ENCODE results near the gene IL1RAP.

Gene IL1RAP

DNA sequence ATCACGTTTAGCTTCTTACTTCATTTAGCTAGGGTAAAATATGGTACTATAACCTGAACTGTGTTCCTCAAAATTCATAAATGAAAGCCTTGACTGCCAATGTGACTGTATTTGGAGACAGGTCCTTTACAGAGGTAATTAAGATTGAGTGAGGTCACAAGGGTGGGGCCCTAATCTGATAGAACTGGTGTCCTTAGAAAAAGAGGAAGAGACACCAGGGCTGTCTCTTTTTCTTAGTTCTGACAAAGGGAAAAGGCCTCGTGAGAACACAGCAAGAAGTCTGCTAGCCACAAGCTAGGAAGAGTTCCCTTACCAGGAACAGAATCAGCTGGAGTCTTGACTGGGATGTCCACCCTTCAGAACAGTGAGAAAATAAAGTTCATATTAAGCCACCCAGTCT lies 185.9 kb downstream of the IL1RAP start:
- no peaks in the 10 kb centered on the region for H3K9me2 ChIP-seq (replicated peaks; ENCODE audit: insufficient read depth, low read length)
- no peaks in the 10 kb centered on the region for H3K27me3 ChIP-seq (ENCODE audit: low read length)
- H2AFZ ChIP-seq (ENCODE audit: low read depth, low read length, severe bottlenecking), result no peak overlapping the region
- H3K4me2 ChIP-seq (ENCODE audit: low read depth, low read length, poor library complexity, severe bottlenecking), result no peak overlapping the region
- H3F3A ChIP-seq (ENCODE audit: insufficient read depth), result no peaks in the 10 kb centered on the region
- no peak overlapping the region for H3K4me3 ChIP-seq (ENCODE audit: insufficient read depth, low read length, poor library complexity, severe bottlenecking)
- no peaks in the 10 kb centered on the region for H3K9me3 ChIP-seq (ENCODE audit: insufficient read depth, low read length)
- no peak for TF ChIP-seq EZH2phosphoT487 (conservative IDR thresholded peaks at IDR 0.05; ENCODE audit: low read length)
- TF ChIP-seq, protein P1, sequence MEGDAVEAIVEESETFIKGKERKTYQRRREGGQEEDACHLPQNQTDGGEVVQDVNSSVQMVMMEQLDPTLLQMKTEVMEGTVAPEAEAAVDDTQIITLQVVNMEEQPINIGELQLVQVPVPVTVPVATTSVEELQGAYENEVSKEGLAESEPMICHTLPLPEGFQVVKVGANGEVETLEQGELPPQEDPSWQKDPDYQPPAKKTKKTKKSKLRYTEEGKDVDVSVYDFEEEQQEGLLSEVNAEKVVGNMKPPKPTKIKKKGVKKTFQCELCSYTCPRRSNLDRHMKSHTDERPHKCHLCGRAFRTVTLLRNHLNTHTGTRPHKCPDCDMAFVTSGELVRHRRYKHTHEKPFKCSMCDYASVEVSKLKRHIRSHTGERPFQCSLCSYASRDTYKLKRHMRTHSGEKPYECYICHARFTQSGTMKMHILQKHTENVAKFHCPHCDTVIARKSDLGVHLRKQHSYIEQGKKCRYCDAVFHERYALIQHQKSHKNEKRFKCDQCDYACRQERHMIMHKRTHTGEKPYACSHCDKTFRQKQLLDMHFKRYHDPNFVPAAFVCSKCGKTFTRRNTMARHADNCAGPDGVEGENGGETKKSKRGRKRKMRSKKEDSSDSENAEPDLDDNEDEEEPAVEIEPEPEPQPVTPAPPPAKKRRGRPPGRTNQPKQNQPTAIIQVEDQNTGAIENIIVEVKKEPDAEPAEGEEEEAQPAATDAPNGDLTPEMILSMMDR (IDR thresholded peaks at IDR 0.05; ENCODE audit: insufficient read depth, low read length, poor library complexity, severe bottlenecking), result no peak
- H4K20me1 ChIP-seq (ENCODE audit: low read depth, low read length), result no peaks in the 10 kb centered on the region
- H3K27ac ChIP-seq (ENCODE audit: low read depth, low read length), result no peak overlapping the region
- no peak overlapping the region for H3K9ac ChIP-seq (ENCODE audit: low read length)
- H3K79me2 ChIP-seq (ENCODE audit: insufficient read depth, low read length), result no peaks in the 10 kb centered on the region
- H3K36me3 ChIP-seq (ENCODE audit: low read length), result no peaks in the 10 kb centered on the region

DNA sequence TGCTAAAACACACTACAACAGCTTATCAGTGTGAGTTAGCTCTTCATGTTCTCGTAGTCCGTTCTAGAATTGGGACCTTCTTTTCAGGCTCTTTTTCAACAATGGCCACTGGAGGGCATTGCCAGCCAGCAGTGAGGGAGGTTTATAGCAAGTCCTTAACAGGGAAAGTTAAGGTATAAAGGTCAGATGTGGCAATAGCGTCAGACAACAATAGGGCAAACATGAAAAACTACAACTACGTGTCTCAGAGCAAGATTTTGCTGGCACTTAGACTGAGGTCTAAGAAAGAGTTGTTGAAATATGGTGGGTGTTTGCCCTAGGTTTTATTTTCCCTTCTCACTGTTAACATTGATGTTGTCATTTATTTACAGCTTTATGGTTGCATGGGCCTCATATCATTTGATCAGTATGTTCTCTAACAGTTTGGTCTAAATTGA lies 187.2 kb downstream of the IL1RAP start:
- Histone ChIP-seq H3K9me3 (ENCODE audit: insufficient read depth, low read length) (no peaks in the 10 kb centered on the region), H3K36me3 (ENCODE audit: low read length) (no peaks in the 10 kb centered on the region), H3K27me3 (ENCODE audit: low read length) (no peaks in the 10 kb centered on the region), H3K4me2 (ENCODE audit: low read depth, low read length, poor library complexity, severe bottlenecking) (no peak overlapping the region), H4K20me1 (ENCODE audit: low read depth, low read length) (no peaks in the 10 kb centered on the region), H3K4me3 (ENCODE audit: insufficient read depth, low read length, poor library complexity, severe bottlenecking) (no peak overlapping the region), H3K9me2 (replicated peaks; ENCODE audit: insufficient read depth, low read length) (no peaks in the 10 kb centered on the region), H3K79me2 (ENCODE audit: insufficient read depth, low read length) (no peaks in the 10 kb centered on the region), H2AFZ (ENCODE audit: low read depth, low read length, severe bottlenecking) (no peak overlapping the region), H3K9ac (ENCODE audit: low read length) (no peak overlapping the region), H3F3A (ENCODE audit: insufficient read depth) (no peaks in the 10 kb centered on the region), H3K27ac (ENCODE audit: low read depth, low read length) (no peak overlapping the region)
- TF ChIP-seq, protein P1 (IDR thresholded peaks at IDR 0.05; ENCODE audit: insufficient read depth, low read length, poor library complexity, severe bottlenecking), result peak; percentile 42
- TF ChIP-seq EZH2phosphoT487 (conservative IDR thresholded peaks at IDR 0.05; ENCODE audit: low read length), result no peak

DNA sequence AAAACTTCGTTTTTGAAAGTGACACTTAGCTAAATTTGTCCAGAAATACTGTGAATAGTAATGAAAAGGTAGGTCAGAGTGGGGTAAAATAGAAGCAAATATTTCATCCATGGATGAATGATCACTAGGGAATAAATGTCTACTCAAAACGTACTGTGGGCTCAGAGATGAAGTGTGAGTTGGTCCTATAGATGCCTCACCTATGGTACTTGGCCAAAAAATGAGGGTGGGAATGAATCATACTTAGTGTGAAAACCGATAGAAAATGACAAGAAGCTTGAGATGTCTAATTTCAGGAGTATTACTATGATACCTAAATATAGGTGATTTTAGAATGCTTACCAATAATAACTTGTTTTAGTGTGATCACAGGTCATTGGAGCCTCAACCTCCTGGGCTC lies 192.7 kb downstream of the IL1RAP start:
- Histone ChIP-seq H4K20me1 (ENCODE audit: low read depth, low read length) (no peaks in the 10 kb centered on the region), H3K9me3 (ENCODE audit: insufficient read depth, low read length) (no peaks in the 10 kb centered on the region), H3K36me3 (ENCODE audit: low read length) (no peaks in the 10 kb centered on the region), H3K9me2 (replicated peaks; ENCODE audit: insufficient read depth, low read length) (no peaks in the 10 kb centered on the region), H3K4me3 (ENCODE audit: insufficient read depth, low read length, poor library complexity, severe bottlenecking) (no peak overlapping the region), H2AFZ (ENCODE audit: low read depth, low read length, severe bottlenecking) (no peak overlapping the region), H3K79me2 (ENCODE audit: insufficient read depth, low read length) (no peaks in the 10 kb centered on the region), H3F3A (ENCODE audit: insufficient read depth) (no peaks in the 10 kb centered on the region), H3K4me2 (ENCODE audit: low read depth, low read length, poor library complexity, severe bottlenecking) (no peak overlapping the region), H3K9ac (ENCODE audit: low read length) (no peak overlapping the region), H3K27ac (ENCODE audit: low read depth, low read length) (no peak overlapping the region), H3K27me3 (ENCODE audit: low read length) (no peaks in the 10 kb centered on the region)
- no peak for TF ChIP-seq EZH2phosphoT487 (conservative IDR thresholded peaks at IDR 0.05; ENCODE audit: low read length)
- TF ChIP-seq, protein P1 (IDR thresholded peaks at IDR 0.05; ENCODE audit: insufficient read depth, low read length, poor library complexity, severe bottlenecking), result no peak
